Small intestine (tissue), 7 donors: ENCODE results near the gene TEX51. TPM values are rescaled to one million over a fixed set of nuclear protein-coding genes. Genes with fewer than 3 reads are reported as not detected.

Experiments used
- DNase-seq, 2 donors: peaks; one replicate each; pipeline versions ENCODE4 v3.0.0 to v3.0.0-alpha.2; 2013
- FAIRE-seq: peaks from 2 replicates; lab custom pipeline; 2012; peaks lifted over from hg19 to GRCh38; lab: Jason Lieb, UNC
- H3K27ac ChIP-seq, 3 donors: one replicate each; pipeline ENCODE4 v1.5.1; 2013; ENCODE audit warnings: low read length in 2 of 3, mild to moderate bottlenecking in 2 of 3, control low read depth in 1 of 3, inconsistent platforms in 1 of 3, low read depth in 1 of 3, moderate library complexity in 1 of 3
- H3K27me3 ChIP-seq, 3 donors: one replicate each; pipeline ENCODE4 v1.6.1; 2013; ENCODE audit warnings: low read length in 3 of 3, inconsistent platforms in 1 of 3; ENCODE audit not compliant: control insufficient read depth in 3 of 3, insufficient read depth in 3 of 3
- H3K36me3 ChIP-seq, 3 donors: one replicate each; pipeline ENCODE4 v1.6.1; 2013; ENCODE audit warnings: low read length in 3 of 3, inconsistent platforms in 1 of 3, low read depth in 1 of 3, mild to moderate bottlenecking in 1 of 3, moderate library complexity in 1 of 3; ENCODE audit not compliant: control insufficient read depth in 3 of 3, insufficient read depth in 2 of 3
- H3K4me1 ChIP-seq, 3 donors: one replicate each; pipeline ENCODE4 v1.6.1; 2013; ENCODE audit warnings: low read length in 2 of 3, inconsistent platforms in 1 of 3, low read depth in 1 of 3, mild to moderate bottlenecking in 1 of 3, moderate library complexity in 1 of 3; ENCODE audit not compliant: control insufficient read depth in 3 of 3, insufficient read depth in 2 of 3
- H3K4me3 ChIP-seq, 3 donors: one replicate each; pipeline ENCODE4 v1.5.1; 2013; ENCODE audit warnings: low read length in 3 of 3, control low read depth in 1 of 3, inconsistent platforms in 1 of 3, low read depth in 1 of 3, mild to moderate bottlenecking in 1 of 3, moderate library complexity in 1 of 3
- H3K9me3 ChIP-seq, 2 donors: one replicate each; pipeline ENCODE4 v1.6.1; 2013; ENCODE audit warnings: low read depth in 1 of 2, low read length in 1 of 2; ENCODE audit not compliant: control insufficient read depth in 2 of 2, insufficient read depth in 1 of 2
- WGBS, 3 donors: extraction: QIAGEN DNeasy Blood & Tissue Kit; methylation state at CpG; one replicate each; pipeline ENCODE4 v1.1.7; 2013; 5-methylcytosine and 5-hydroxymethylcytosine counted together
- polyA plus RNA-seq, 4 donors: library from polyadenylated mRNA; stranded (reverse) in 3 of 4; unstranded in 1 of 4; fragments of 200-250 nt in 3 of 4; fragments of 120-200 nt in 1 of 4; gene quantifications; one replicate each; pipeline versions ENCODE4 v1.2.1 to v1.2.3, GENCODE V29; 2013
- donor health status: healthy with polysubstance abuse.
- donor health status: control.
- donor health status: control.
- donor health status: Bipolar disorder and iron deficiency.
- donor health status: healthy.

The TEX51 gene
- polyA plus RNA-seq, 4 donors, result not detected

DNA sequence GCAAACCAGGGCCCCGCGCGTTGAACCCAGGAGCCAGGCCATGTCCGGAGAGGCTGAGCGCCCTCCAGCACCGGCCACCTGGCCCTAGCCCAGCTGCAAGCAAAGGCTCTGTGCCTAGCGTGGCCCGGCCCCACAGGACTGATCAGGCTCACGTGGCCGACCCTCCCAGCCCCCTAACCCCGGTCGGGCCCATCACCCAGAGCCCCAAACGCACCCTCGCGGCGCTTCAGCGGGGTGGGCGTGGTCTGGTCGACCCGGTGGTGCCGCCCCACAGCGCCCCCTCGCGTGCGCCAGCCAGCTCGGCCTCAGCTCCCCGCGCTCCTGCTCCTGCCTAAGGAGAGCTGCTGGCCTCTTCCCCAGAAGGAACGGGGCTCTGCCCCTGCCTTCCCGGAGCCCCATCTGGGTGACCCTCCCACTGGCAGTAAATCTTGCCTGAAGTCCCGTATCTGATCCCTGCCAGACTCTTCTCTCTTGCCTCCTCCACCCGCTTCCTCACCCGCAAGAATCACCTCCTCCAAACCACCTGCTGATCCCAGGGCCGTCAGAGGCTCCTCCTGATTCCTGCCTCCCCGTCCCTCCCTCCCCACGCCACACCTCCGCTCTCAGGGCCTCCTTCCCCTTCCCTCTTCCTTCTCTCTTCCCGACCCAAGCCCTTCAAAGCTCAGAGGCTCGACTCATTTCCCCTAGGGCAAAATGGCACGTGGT, 12.3 kb upstream of the TEX51 start:
- DNase-seq (peak; percentile 43 to 86), FAIRE-seq (no peak)
- WGBS, 3 donors, result 5 to 6% (median 5%) methylated on average over 34 to 40 of the region's 40 CpGs
- H3K27me3 ChIP-seq, result peaks cover 0 to 3% (median 0%) of the 10 kb centered on the region in 3 donors
- H3K27ac ChIP-seq, result no peak overlapping the region
- peak overlapping the region in 1 of 3 donors; percentile 31 for H3K4me3 ChIP-seq
- no peaks in the 10 kb centered on the region for H3K9me3 ChIP-seq
- H3K4me1 ChIP-seq, result peaks cover 0 to 14% (median 0%) of the 10 kb centered on the region in 3 donors
- H3K36me3 ChIP-seq, result no peaks in the 10 kb centered on the region

DNA sequence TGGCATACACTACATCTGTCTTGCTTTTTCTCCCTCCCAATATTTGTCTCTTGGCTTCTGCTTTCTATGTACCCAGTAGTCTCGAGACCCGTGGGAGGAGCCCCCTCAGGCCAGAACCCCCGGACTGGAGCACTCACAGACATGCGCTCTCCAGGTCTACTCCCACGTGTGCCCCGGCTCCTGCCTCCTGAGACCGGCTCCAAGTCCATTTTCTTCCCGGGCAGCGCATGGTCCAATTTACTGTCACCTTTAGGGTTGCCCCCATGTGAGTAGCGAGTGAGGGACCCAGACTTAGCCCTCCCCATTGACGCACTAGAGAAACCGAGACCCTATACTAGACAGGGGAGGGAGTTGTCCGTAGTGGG, 11.8 kb upstream of the TEX51 start:
- peaks cover 0 to 14% (median 0%) of the 10 kb centered on the region in 3 donors for H3K4me1 ChIP-seq
- no peaks in the 10 kb centered on the region for H3K36me3 ChIP-seq
- peaks cover 0 to 3% (median 0%) of the 10 kb centered on the region in 3 donors for H3K27me3 ChIP-seq
- no peak for FAIRE-seq
- H3K9me3 ChIP-seq, result no peaks in the 10 kb centered on the region
- no peak for DNase-seq
- H3K4me3 ChIP-seq, result no peak overlapping the region
- 75 to 86% (median 79%) methylated on average over 13 of the region's 13 CpGs for WGBS, 3 donors
- no peak overlapping the region for H3K27ac ChIP-seq

- Histone ChIP-seq H3K9me3 (no peaks in the 10 kb centered on the region), H3K4me3 (no peak overlapping the region), H3K27me3 (peaks cover 0 to under 1% (median 0%) of the 10 kb centered on the region in 3 donors), H3K4me1 (peaks cover 0 to 14% (median 0%) of the 10 kb centered on the region in 3 donors), H3K27ac (no peak overlapping the region), H3K36me3 (no peaks in the 10 kb centered on the region)
- WGBS, 3 donors, result 88 to 98% (median 93%) methylated on average over 9 of the region's 9 CpGs
- FAIRE-seq (no peak), DNase-seq (no peak)
Measured at GRCh38 chr2:126887506-126887905, 11.2 kb upstream of the TEX51 start.

- DNase-seq (no peak), FAIRE-seq (no peak)
- H3K4me3 ChIP-seq, result no peak overlapping the region
- H3K36me3 ChIP-seq, result no peaks in the 10 kb centered on the region
- no peaks in the 10 kb centered on the region for H3K27me3 ChIP-seq
- H3K9me3 ChIP-seq, result no peaks in the 10 kb centered on the region
- 80 to 84% (median 83%) methylated on average over 6 of the region's 6 CpGs for WGBS, 3 donors
- no peak overlapping the region for H3K27ac ChIP-seq
- peaks cover 0 to 14% (median 0%) of the 10 kb centered on the region in 3 donors for H3K4me1 ChIP-seq
Measured at GRCh38 chr2:126888046-126888445, 10.6 kb upstream of the TEX51 start.

GRCh38 chr2:126889071-126889470, 9.6 kb upstream of the TEX51 start:
- 80 to 84% (median 83%) methylated on average over 9 of the region's 9 CpGs for WGBS, 3 donors
- peaks cover 0 to 14% (median 0%) of the 10 kb centered on the region in 3 donors for H3K4me1 ChIP-seq
- FAIRE-seq (no peak), DNase-seq (no peak)
- H3K4me3 ChIP-seq, result no peak overlapping the region
- H3K9me3 ChIP-seq, result no peaks in the 10 kb centered on the region
- H3K36me3 ChIP-seq, result no peaks in the 10 kb centered on the region
- H3K27me3 ChIP-seq, result no peaks in the 10 kb centered on the region
- no peak overlapping the region for H3K27ac ChIP-seq

- Histone ChIP-seq H3K9me3 (no peaks in the 10 kb centered on the region), H3K4me3 (no peak overlapping the region), H3K4me1 (peaks cover 0 to 14% (median 0%) of the 10 kb centered on the region in 3 donors), H3K27me3 (no peaks in the 10 kb centered on the region), H3K27ac (no peak overlapping the region), H3K36me3 (no peaks in the 10 kb centered on the region)
- DNase-seq, result no peak
- FAIRE-seq, result no peak
- WGBS, 3 donors, result 78 to 81% (median 80%) methylated on average over 8 of the region's 8 CpGs
Measured at GRCh38 chr2:126889496-126890135, 9.1 kb upstream of the TEX51 start.

- no peaks in the 10 kb centered on the region for H3K9me3 ChIP-seq
- FAIRE-seq (no peak), DNase-seq (no peak)
- H3K36me3 ChIP-seq, result no peaks in the 10 kb centered on the region
- 84 to 91% (median 85%) methylated on average over 5 of the region's 5 CpGs for WGBS, 3 donors
- peaks cover 0 to under 1% (median 0%) of the 10 kb centered on the region in 3 donors for H3K27me3 ChIP-seq
- H3K27ac ChIP-seq, result no peak overlapping the region
- H3K4me1 ChIP-seq, result peaks cover 0 to 14% (median 0%) of the 10 kb centered on the region in 3 donors
- no peak overlapping the region for H3K4me3 ChIP-seq
Measured at GRCh38 chr2:126890136-126890510, 8.6 kb upstream of the TEX51 start.

GRCh38 chr2:126890551-126891450, 7.9 kb upstream of the TEX51 start:
- no peak for DNase-seq
- Histone ChIP-seq H3K27me3 (peaks cover 0 to 3% (median 0%) of the 10 kb centered on the region in 3 donors), H3K27ac (no peak overlapping the region), H3K4me3 (no peak overlapping the region), H3K36me3 (no peaks in the 10 kb centered on the region), H3K4me1 (peaks cover 0 to 9% (median 0%) of the 10 kb centered on the region in 3 donors), H3K9me3 (no peaks in the 10 kb centered on the region)
- WGBS, 3 donors, result 82 to 85% (median 84%) methylated on average over 12 of the region's 12 CpGs
- FAIRE-seq, result no peak
